Activated CD8-positive, alpha-beta memory T cell treated with anti-CD3 and anti-CD28 coated beads, Interleukin-2, amount 50 U/mL, for 1 hour (primary cell): ENCODE data around the gene GSTA4.
"Not testable (repeated sequence)": the region's sequence is repeated elsewhere in the genome, so short reads cannot be mapped to it uniquely, and the experiment has no call there.

Source experiments
- DNase-seq: peaks from one replicate; pipeline ENCODE4 v3.0.0-alpha.2; 2020; ENCODE audit errors: extremely low read depth

GSTA4 gene

GRCh38 chr6:52975580-52975979 lies 19.5 kb downstream of the GSTA4 start:
- no peak for DNase-seq

GRCh38 chr6:52972989-52973388 lies 22.1 kb downstream of the GSTA4 start:
- DNase-seq = no peak

GRCh38 chr6:52969359-52969758 lies 25.7 kb downstream of the GSTA4 start:
- DNase-seq = no peak

GRCh38 chr6:52966101-52966500 lies 29.0 kb downstream of the GSTA4 start:
- no peak for DNase-seq

- no peak for DNase-seq
Observed at GRCh38 chr6:52965380-52965779, 29.7 kb downstream of the GSTA4 start.

- DNase-seq = no peak
Observed at GRCh38 chr6:52964318-52964717, 30.8 kb downstream of the GSTA4 start.

GRCh38 chr6:52962701-52963100 lies 32.4 kb downstream of the GSTA4 start:
- DNase-seq = no peak

GRCh38 chr6:52961022-52961421 lies 34.1 kb downstream of the GSTA4 start:
- DNase-seq = not testable (repeated sequence)

GRCh38 chr6:52960211-52960610 lies 34.9 kb downstream of the GSTA4 start:
- DNase-seq = not testable (repeated sequence)

GRCh38 chr6:52958546-52959255 lies 36.4 kb downstream of the GSTA4 start:
- DNase-seq = no peak

- DNase-seq = no peak
Observed at GRCh38 chr6:52955871-52956270, 39.2 kb downstream of the GSTA4 start.

- DNase-seq = no peak
Observed at GRCh38 chr6:52953911-52954839, 40.9 kb downstream of the GSTA4 start.

- no peak for DNase-seq
Observed at GRCh38 chr6:52946306-52946705, 48.8 kb downstream of the GSTA4 start.

GRCh38 chr6:52942821-52943220 lies 52.3 kb downstream of the GSTA4 start:
- not testable (repeated sequence) for DNase-seq

GRCh38 chr6:52942221-52942620 lies 52.9 kb downstream of the GSTA4 start:
- DNase-seq = no peak

GRCh38 chr6:52937908-52938307 lies 57.2 kb downstream of the GSTA4 start:
- DNase-seq = no peak

GRCh38 chr6:52933778-52934177 lies 61.3 kb downstream of the GSTA4 start:
- DNase-seq = no peak

- DNase-seq = no peak
Observed at GRCh38 chr6:52931351-52931750, 63.7 kb downstream of the GSTA4 start.

- no peak for DNase-seq
Observed at GRCh38 chr6:52929321-52930164, 65.5 kb downstream of the GSTA4 start.
